HepG2 (cell line): ENCODE results near the gene PGA5. TPM values are rescaled to one million over a fixed set of nuclear protein-coding genes. Genes with fewer than 3 reads are reported as not detected.
A peak's percentile ranks its signal among the peaks of the same experiment; 100 is the strongest.

Source experiments
- ATF4 ChIP-seq, 2 experiments: fragments of 450-650 bp in 1 of 2; sonication (generic) in 1 of 2; formaldehyde crosslinking; IDR thresholded peaks; 2 replicates each; pipeline versions ENCODE4 v1.5.0 to v1.8.0; 2020 to 2022; ENCODE audit warnings: mild to moderate bottlenecking in 1 of 2, missing genetic modification reagents in 1 of 2
- E2F2 ChIP-seq: sonication (generic); formaldehyde crosslinking; IDR thresholded peaks from 2 replicates; pipeline ENCODE4 v1.4.0; 2020; ENCODE audit warnings: missing genetic modification reagents, borderline replicate concordance
- FOXP4 ChIP-seq: sonication (generic); formaldehyde crosslinking; IDR thresholded peaks from 2 replicates; pipeline ENCODE4 v1.4.0; 2020; ENCODE audit warnings: missing genetic modification reagents
- HOXA3 ChIP-seq: sonication (generic); formaldehyde crosslinking; IDR thresholded peaks from 2 replicates; pipeline ENCODE4 v1.5.0; 2020; ENCODE audit warnings: missing genetic modification reagents
- HOXA5 ChIP-seq: sonication (generic); formaldehyde crosslinking; IDR thresholded peaks from 2 replicates; pipeline ENCODE4 v1.4.0; 2020; ENCODE audit warnings: missing genetic modification reagents
- MED1 ChIP-seq: sonication (generic); formaldehyde crosslinking; IDR thresholded peaks from 2 replicates; pipeline ENCODE4 v1.4.0; 2020; ENCODE audit warnings: missing genetic modification reagents
- NFE2L2 ChIP-seq: fragments of 150-350 bp; IDR thresholded peaks from 2 replicates; pipeline ENCODE4 v1.6.1; 2014; ENCODE audit warnings: low read length
- NR2F1 ChIP-seq, 2 experiments: fragments of 450-650 bp in 1 of 2; formaldehyde crosslinking in 1 of 2; IDR thresholded peaks; 2 replicates each; pipeline versions ENCODE4 v1.5.0 to v1.6.1; 2016 to 2020; ENCODE audit warnings: mild to moderate bottlenecking in 1 of 2, missing compliant biosample characterization in 1 of 2, missing genetic modification reagents in 1 of 2, moderate library complexity in 1 of 2
- PPARG ChIP-seq: conservative IDR thresholded peaks from 2 replicates; pipeline ENCODE4 v1.6.1; 2016; ENCODE audit warnings: missing biosample characterization, missing genetic modification reagents
- PRDM15 ChIP-seq: sonication (generic); formaldehyde crosslinking; IDR thresholded peaks from 2 replicates; pipeline ENCODE4 v1.4.0; 2020; ENCODE audit warnings: missing genetic modification reagents
- RELA ChIP-seq: sonication (generic); formaldehyde crosslinking; IDR thresholded peaks from 2 replicates; pipeline ENCODE4 v1.4.0; 2020; ENCODE audit warnings: missing genetic modification reagents
- SOX5 ChIP-seq: IDR thresholded peaks from 2 replicates; pipeline ENCODE4 v1.6.1; 2016; ENCODE audit warnings: borderline replicate concordance
- ZBTB33 ChIP-seq: sonication (generic); formaldehyde crosslinking; IDR thresholded peaks from 2 replicates; pipeline ENCODE4 v1.4.0; 2020; ENCODE audit warnings: missing genetic modification reagents
- ZGPAT ChIP-seq: IDR thresholded peaks from 2 replicates; pipeline ENCODE4 v1.6.1; 2016; ENCODE audit warnings: mild to moderate bottlenecking
- ZNF274 ChIP-seq: sonication (generic); formaldehyde crosslinking; IDR thresholded peaks from 2 replicates; pipeline ENCODE4 v1.5.1; 2020; ENCODE audit warnings: mild to moderate bottlenecking, missing genetic modification reagents
- ZNF331 ChIP-seq: sonication (generic); formaldehyde crosslinking; IDR thresholded peaks from 2 replicates; pipeline ENCODE4 v1.4.0; 2020; ENCODE audit warnings: missing genetic modification reagents
- ZNF441 ChIP-seq: sonication (generic); formaldehyde crosslinking; IDR thresholded peaks from 2 replicates; pipeline ENCODE4 v1.7.0; 2021; ENCODE audit warnings: missing genetic modification reagents, borderline replicate concordance
- ZNF589 ChIP-seq: sonication (generic); formaldehyde crosslinking; conservative IDR thresholded peaks from 2 replicates; pipeline ENCODE4 v1.8.0; 2022; ENCODE audit warnings: mild to moderate bottlenecking, moderate library complexity, missing genetic modification reagents
- ZNF772 ChIP-seq: sonication (generic); formaldehyde crosslinking; IDR thresholded peaks from 2 replicates; pipeline ENCODE4 v1.5.0; 2020; ENCODE audit warnings: mild to moderate bottlenecking, missing genetic modification reagents
- polyA plus RNA-seq, 8 experiments: library from polyadenylated mRNA; depleted of rRNA in 3 of 8; stranded (reverse) in 7 of 8; unstranded in 1 of 8; fragments of >200 nt; fragmentation: Illumina TruSeq in 4 of 8; extraction: Trizol in 4 of 8; gene quantifications; 2 replicates each; pipeline versions ENCODE4 v1.2.1 to v1.2.3, GENCODE V29; 2011 to 2016; ENCODE audit warnings: low read depth in 4 of 8, missing spikeins in 1 of 8, mixed read lengths in 1 of 8; ENCODE audit not compliant: insufficient read depth in 1 of 8
- total RNA-seq, 5 experiments: library from RNA; depleted of rRNA; stranded (reverse); fragments of >200 nt; fragmentation: Illumina TruSeq; extraction: Trizol; gene quantifications; 2 replicates each; pipeline ENCODE4 v1.2.3, GENCODE V29; 2016; ENCODE audit warnings: low read depth in 1 of 5

Gene PGA5
- total and polyA plus RNA-seq, 2 of the 13 experiments (the other 11 are each of a cell fraction or from before 2014, with no cell fraction given) = not detected

GRCh38 chr11:61267437-61267841 is 26.5 kb downstream of the PGA5 start (continued):
- TF ChIP-seq PRDM15 (CRISPR knock-in tag) = no peak
- peak; percentile 69; the same call in 1 of the 2 replicates for TF ChIP-seq ZNF274 (CRISPR knock-in tag)
- TF ChIP-seq RELA (CRISPR knock-in tag) = no peak
- peak; percentile 62; the same call in 1 of the 2 replicates for TF ChIP-seq ZNF331 (CRISPR knock-in tag)
- peak; percentile 82 for TF ChIP-seq HOXA3
- TF ChIP-seq FOXP4 = peak; percentile 28; the same call in 1 of the 2 replicates
- TF ChIP-seq PPARG (CRISPR knock-in tag) = peak; percentile 40; the same call in 1 of the 2 replicates
- peak; percentile 51; the same call in 1 of the 2 replicates for TF ChIP-seq E2F2 (CRISPR knock-in tag)
- TF ChIP-seq NR2F1 (CRISPR knock-in tag; IDR thresholded peaks at IDR 0.05) = peak in 1 of 2 experiments; percentile 62; a peak in 1 of 4 replicates
- TF ChIP-seq ATF4 (CRISPR knock-in tag; IDR thresholded peaks at IDR 0.05) = no peak
- TF ChIP-seq ZBTB33 (CRISPR knock-in tag) = peak; percentile 97
- TF ChIP-seq MED1 (CRISPR knock-in tag) = peak; percentile 82
- no peak for TF ChIP-seq ZNF589 (CRISPR knock-in tag)
- peak; percentile 41; the same call in 1 of the 2 replicates for TF ChIP-seq HOXA5 (CRISPR knock-in tag)
- TF ChIP-seq ZGPAT = peak; percentile 56; the same call in 1 of the 2 replicates
- TF ChIP-seq ZNF772 (CRISPR knock-in tag) = peak; percentile 54; the same call in 1 of the 2 replicates
- TF ChIP-seq NFE2L2 = no peak
- 0 out of 2 replicates have a peak, but pooled peaks have one; percentile 20 for TF ChIP-seq SOX5 (CRISPR knock-in tag)
- peak; percentile 43; the same call in 1 of the 2 replicates for TF ChIP-seq ZNF441 (CRISPR knock-in tag)
